Activated CD4-positive, alpha-beta T cell treated with anti-CD3 and anti-CD28 coated beads, Interleukin-2, amount 10 ng/mL, durations not matched to agents 7 days and 5 days (primary cell): ENCODE results near the gene CSNK2A1. TPM values are rescaled to one million over a fixed set of nuclear protein-coding genes. Genes with fewer than 3 reads are reported as not detected.
"Not testable (repeated sequence)": the region's sequence is repeated elsewhere in the genome, so short reads cannot be mapped to it uniquely, and the experiment has no call there.

Experiments
- CTCF ChIA-PET: fragments of 350-600 bp; sonication (Branson Sonifier 250); formaldehyde crosslinking; loops from one replicate; lab custom pipeline; 2021; ENCODE audit warnings: antibody characterized with exemption; lab: Charles Lee
- POLR2A ChIA-PET: fragments of 350-600 bp; sonication (Branson Sonifier 250); formaldehyde crosslinking; loops from one replicate; lab custom pipeline; 2021; ENCODE audit warnings: antibody characterized with exemption; lab: Charles Lee
- DNase-seq: peaks from one replicate; pipeline ENCODE4 v3.0.0-alpha.2; 2020
- H3K27ac Mint-ChIP-seq: one replicate; pipeline ENCODE4 v1.8.0; 2021; ENCODE audit warnings: mild to moderate bottlenecking, moderate library complexity, mixed read lengths
- H3K27me3 Mint-ChIP-seq: one replicate; pipeline ENCODE4 v1.8.0; 2021; ENCODE audit warnings: mixed read lengths
- H3K36me3 Mint-ChIP-seq: one replicate; pipeline ENCODE4 v1.8.0; 2021; ENCODE audit warnings: low read depth, mixed read lengths
- H3K4me1 Mint-ChIP-seq: one replicate; pipeline ENCODE4 v1.8.0; 2021; ENCODE audit warnings: mixed read lengths
- H3K4me3 Mint-ChIP-seq: one replicate; pipeline ENCODE4 v1.8.0; 2021; ENCODE audit warnings: mild to moderate bottlenecking, moderate library complexity, mixed read lengths
- H3K9me3 Mint-ChIP-seq: one replicate; pipeline ENCODE4 v1.8.0; 2021; ENCODE audit warnings: mixed read lengths
- total RNA-seq, 2 experiments: library from RNA; stranded (reverse); gene quantifications; one replicate each; pipeline ENCODE4 v1.2.3, GENCODE V29; 2021

The CSNK2A1 gene
- 100 to 1,000 TPM; 111 to 133 TPM for total RNA-seq

- Mint-ChIP-seq H3K27me3 (peaks cover 4% of the 10 kb centered on the region), H3K4me1 (peaks cover 46% of the 10 kb centered on the region), H3K36me3 (peaks cover 49% of the 10 kb centered on the region), H3K27ac (peak within 1 kb of the TSS; percentile 98), H3K9me3 (peaks cover 23% of the 10 kb centered on the region), H3K4me3 (peak within 1 kb of the TSS; percentile 83)
- ChIA-PET POLR2A (interaction anchor here (0.7 kb wide), 1 partner anchor 69 kb away, joined by 3 read pairs; no protein-coding TSS in a partner anchor), CTCF (interaction anchor here (1.0 to 1.5 kb wide), 2 partner anchors 25 to 102 kb away, joined by 3 to 6 read pairs; no protein-coding TSS in a partner anchor)
- peak; percentile 95 for DNase-seq
Measured at GRCh38 chr20:543369-544152, at the start of gene CSNK2A1. TSS of gene CSNK2A1 (minus strand) at chr20:543790. CDS start at chr20:508551, 35,239 bp downstream.

- POLR2A ChIA-PET, result no interaction called here
- Mint-ChIP-seq H3K4me1 (no peaks in the 10 kb centered on the region), H3K4me3 (no peak overlapping the region)
Measured at GRCh38 chr20:592506-592905, 48.9 kb upstream of the CSNK2A1 start.

GRCh38 chr20:591941-592340 lies 48.4 kb upstream of the CSNK2A1 start:
- Mint-ChIP-seq H3K4me1 (no peaks in the 10 kb centered on the region), H3K4me3 (no peak overlapping the region), H3K36me3 (no peaks in the 10 kb centered on the region), H3K9me3 (no peaks in the 10 kb centered on the region), H3K27ac (no peak overlapping the region), H3K27me3 (peaks cover 4% of the 10 kb centered on the region)
- CTCF ChIA-PET, result no interaction called here
- POLR2A ChIA-PET, result no interaction called here
- no peak for DNase-seq

More at GRCh38 chr20:592506-592905, 48.9 kb upstream of the CSNK2A1 start:
- DNase-seq, result no peak
- Mint-ChIP-seq H3K27ac (no peak overlapping the region), H3K27me3 (peaks cover 3% of the 10 kb centered on the region), H3K36me3 (no peaks in the 10 kb centered on the region), H3K9me3 (no peaks in the 10 kb centered on the region)
- CTCF ChIA-PET, result interaction anchor here (0.8 kb wide), 1 partner anchor 19 kb away, joined by 3 read pairs; no protein-coding TSS in a partner anchor

GRCh38 chr20:588932-589672 lies 45.5 kb upstream of the CSNK2A1 start:
- H3K27me3 Mint-ChIP-seq, result peaks cover 6% of the 10 kb centered on the region
- ChIA-PET CTCF (no interaction called here), POLR2A (no interaction called here)
- no peak overlapping the region for H3K27ac Mint-ChIP-seq
- H3K36me3 Mint-ChIP-seq, result no peaks in the 10 kb centered on the region
- H3K4me1 Mint-ChIP-seq, result no peaks in the 10 kb centered on the region
- no peaks in the 10 kb centered on the region for H3K9me3 Mint-ChIP-seq
- no peak overlapping the region for H3K4me3 Mint-ChIP-seq
- DNase-seq, result no peak

GRCh38 chr20:588476-588875 lies 44.9 kb upstream of the CSNK2A1 start:
- Mint-ChIP-seq H3K27ac (no peak overlapping the region), H3K9me3 (no peaks in the 10 kb centered on the region), H3K4me1 (no peaks in the 10 kb centered on the region), H3K27me3 (peaks cover 7% of the 10 kb centered on the region), H3K36me3 (no peaks in the 10 kb centered on the region), H3K4me3 (no peak overlapping the region)
- POLR2A ChIA-PET, result no interaction called here
- CTCF ChIA-PET, result no interaction called here
- no peak for DNase-seq

GRCh38 chr20:584971-585301 lies 41.3 kb upstream of the CSNK2A1 start:
- H3K27ac Mint-ChIP-seq, result no peak overlapping the region
- ChIA-PET POLR2A (no interaction called here), CTCF (no interaction called here)
- H3K27me3 Mint-ChIP-seq, result peaks cover 9% of the 10 kb centered on the region
- H3K4me1 Mint-ChIP-seq, result no peaks in the 10 kb centered on the region
- no peak for DNase-seq
- H3K9me3 Mint-ChIP-seq, result no peaks in the 10 kb centered on the region
- H3K36me3 Mint-ChIP-seq, result no peaks in the 10 kb centered on the region
- no peak overlapping the region for H3K4me3 Mint-ChIP-seq

GRCh38 chr20:584161-584970 lies 40.8 kb upstream of the CSNK2A1 start:
- Mint-ChIP-seq H3K27me3 (peaks cover 9% of the 10 kb centered on the region), H3K36me3 (no peaks in the 10 kb centered on the region), H3K4me3 (no peak overlapping the region), H3K9me3 (no peaks in the 10 kb centered on the region), H3K27ac (no peak overlapping the region), H3K4me1 (no peaks in the 10 kb centered on the region)
- POLR2A ChIA-PET, result no interaction called here
- no peak for DNase-seq
- CTCF ChIA-PET, result no interaction called here

GRCh38 chr20:582204-582603 lies 38.6 kb upstream of the CSNK2A1 start:
- ChIA-PET POLR2A (no interaction called here), CTCF (interaction anchor here (1.3 kb wide), 1 partner anchor 19 kb away, joined by 3 read pairs; no protein-coding TSS in a partner anchor)
- Mint-ChIP-seq H3K4me3 (no peak overlapping the region), H3K36me3 (no peaks in the 10 kb centered on the region), H3K27me3 (peaks cover 11% of the 10 kb centered on the region), H3K4me1 (no peaks in the 10 kb centered on the region), H3K27ac (no peak overlapping the region), H3K9me3 (no peaks in the 10 kb centered on the region)
- DNase-seq, result no peak

GRCh38 chr20:578940-579690 lies 35.5 kb upstream of the CSNK2A1 start:
- DNase-seq, H3K36me3 Mint-ChIP-seq, H3K27ac Mint-ChIP-seq, H3K4me3 Mint-ChIP-seq, CTCF ChIA-PET, POLR2A ChIA-PET, H3K4me1 Mint-ChIP-seq, H3K9me3 Mint-ChIP-seq: not testable (repeated sequence)
- peaks cover 11% of the 10 kb centered on the region for H3K27me3 Mint-ChIP-seq

GRCh38 chr20:577167-577791 lies 33.7 kb upstream of the CSNK2A1 start:
- Mint-ChIP-seq H3K27ac (no peak overlapping the region), H3K4me1 (no peaks in the 10 kb centered on the region), H3K36me3 (no peaks in the 10 kb centered on the region), H3K9me3 (no peaks in the 10 kb centered on the region), H3K4me3 (no peak overlapping the region), H3K27me3 (peaks cover 22% of the 10 kb centered on the region)
- no peak for DNase-seq
- ChIA-PET CTCF (interaction anchor here (0.9 kb wide), 1 partner anchor 130 kb away, joined by 3 read pairs; no protein-coding TSS in a partner anchor), POLR2A (no interaction called here)

- POLR2A ChIA-PET, result no interaction called here
- Mint-ChIP-seq H3K27me3 (peaks cover 24% of the 10 kb centered on the region), H3K27ac (no peak overlapping the region), H3K4me1 (no peaks in the 10 kb centered on the region), H3K9me3 (no peaks in the 10 kb centered on the region), H3K4me3 (no peak overlapping the region), H3K36me3 (no peaks in the 10 kb centered on the region)
- DNase-seq, result no peak
- CTCF ChIA-PET, result no interaction called here
Measured at GRCh38 chr20:576156-576555, 32.6 kb upstream of the CSNK2A1 start.

- POLR2A ChIA-PET, result no interaction called here
- Mint-ChIP-seq H3K4me1 (no peaks in the 10 kb centered on the region), H3K27me3 (peaks cover 24% of the 10 kb centered on the region), H3K4me3 (no peak overlapping the region), H3K27ac (no peak overlapping the region), H3K9me3 (no peaks in the 10 kb centered on the region), H3K36me3 (no peaks in the 10 kb centered on the region)
- CTCF ChIA-PET, result no interaction called here
- no peak for DNase-seq
Measured at GRCh38 chr20:575230-575629, 31.6 kb upstream of the CSNK2A1 start.
